A549 treated with DMSO at 1 μM for 4 hours (cell line): ENCODE results near the gene ATG16L2. TPM values are rescaled to one million over a fixed set of nuclear protein-coding genes. Genes with fewer than 3 reads are reported as not detected.

Source experiments
- total RNA-seq: library from RNA; stranded (reverse); fragments of 200-300 nt; extraction: Qiagen RNA extraction; gene quantifications from 5 replicates; pipeline ENCODE4 v1.2.3, GENCODE V29; 2022; ENCODE audit warnings: low read depth

The ATG16L2 gene
- total RNA-seq: 2.4 to 4.5 TPM (median 4.2 TPM) in 5 replicates

GRCh38 chr11:72814286-72815109 lies at the start of gene ATG16L2:
ATG16L2 (plus strand) TSS chr11:72814411; CDS start chr11:72814446, 35 bp downstream.

GRCh38 chr11:72793425-72794367 lies 20.5 kb upstream of the ATG16L2 start, which contains the start of gene STARD10:
STARD10 (minus strand) TSS chr11:72794047; CDS start chr11:72781181, 12,866 bp downstream.

Other genes with a start within 250 kb of the ATG16L2 start
- 1.4 to 2.2 TPM (median 1.6 TPM) in 5 replicates for gene PDE2A, start 140.0 kb upstream of the ATG16L2 start, total RNA-seq
- 24.2 to 33.0 TPM (median 28.8 TPM) in 5 replicates for gene ARAP1, start 62.0 kb upstream of the ATG16L2 start, total RNA-seq
- 16.8 to 20.3 TPM (median 18.3 TPM) in 5 replicates for gene STARD10, start 20.4 kb upstream of the ATG16L2 start, total RNA-seq